DOHH2 (cell line): Measurements from ENCODE around the gene TMTC2.

Experiments used
- H3F3A ChIP-seq: fragments of 200-600 bp; sonication (generic), shearing (Covaris generic); 2 replicates; pipeline ENCODE4 v1.6.0; 2016; ENCODE audit warnings: antibody characterized with exemption, mild to moderate bottlenecking; ENCODE audit not compliant: control insufficient read depth, insufficient read depth
- H3K27ac ChIP-seq: fragments of 200-600 bp; sonication (generic); 2 replicates; pipeline ENCODE4 v1.5.1; 2014; ENCODE audit warnings: low read depth, mild to moderate bottlenecking, low read length, moderate library complexity
- H3K27me3 ChIP-seq: fragments of 200-600 bp; sonication (generic); 2 replicates; pipeline ENCODE4 v1.6.1; 2014; ENCODE audit warnings: mild to moderate bottlenecking, low read length, mixed read lengths; ENCODE audit not compliant: control insufficient read depth
- H3K36me3 ChIP-seq: fragments of 200-600 bp; sonication (generic); 2 replicates; pipeline ENCODE4 v1.6.1; 2014; ENCODE audit warnings: mild to moderate bottlenecking, low read length, moderate library complexity, mixed read lengths; ENCODE audit not compliant: control insufficient read depth
- H3K4me1 ChIP-seq: fragments of 200-600 bp; sonication (generic); 2 replicates; pipeline ENCODE4 v1.6.1; 2014; ENCODE audit warnings: mild to moderate bottlenecking, low read length, mixed read lengths; ENCODE audit not compliant: control insufficient read depth
- H3K4me2 ChIP-seq: fragments of 200-600 bp; sonication (generic); 2 replicates; pipeline ENCODE4 v1.6.0; 2014; ENCODE audit warnings: mild to moderate bottlenecking, low read length, moderate library complexity
- H3K4me3 ChIP-seq: fragments of 200-600 bp; sonication (generic); 2 replicates; pipeline ENCODE4 v1.5.1; 2014; ENCODE audit warnings: mild to moderate bottlenecking, low read length, mixed read lengths
- H3K79me2 ChIP-seq: fragments of 200-600 bp; sonication (generic); 2 replicates; pipeline ENCODE4 v1.6.1; 2014; ENCODE audit warnings: mild to moderate bottlenecking, low read length, mixed read lengths; ENCODE audit not compliant: control insufficient read depth
- H3K9me2 ChIP-seq: fragments of 200-600 bp; sonication (generic); replicated peaks from 2 replicates; pipeline ENCODE4 v1.6.1; 2014; ENCODE audit warnings: mild to moderate bottlenecking, low read length, mixed read lengths; ENCODE audit not compliant: control insufficient read depth
- H3K9me3 ChIP-seq: fragments of 200-600 bp; sonication (generic); 2 replicates; pipeline ENCODE4 v1.6.1; 2014; ENCODE audit warnings: antibody characterized with exemption, low read length, mixed read lengths; ENCODE audit not compliant: control insufficient read depth, insufficient read depth
- H4K20me1 ChIP-seq: fragments of 200-600 bp; sonication (generic); 2 replicates; pipeline ENCODE4 v1.6.0; 2014; ENCODE audit warnings: low read depth, mild to moderate bottlenecking, antibody characterized with exemption, low read length, moderate library complexity; ENCODE audit not compliant: control insufficient read depth, insufficient read depth
- EZH2phosphoT487 ChIP-seq: fragments of 200-600 bp; sonication (generic); IDR thresholded peaks from 2 replicates; pipeline ENCODE4 v1.6.1; 2017; ENCODE audit warnings: borderline replicate concordance, mild to moderate bottlenecking, antibody characterized with exemption, low read length, moderate library complexity, mixed read lengths
- TF ChIP-seq, protein P1 (sequence below): fragments of 200-600 bp; sonication (generic); IDR thresholded peaks from one replicate; pipeline ENCODE4 v1.5.1; 2014; ENCODE audit warnings: antibody characterized with exemption, mild to moderate bottlenecking, low read depth, low read length; ENCODE audit not compliant: poor library complexity, severe bottlenecking

TMTC2 gene

DNA sequence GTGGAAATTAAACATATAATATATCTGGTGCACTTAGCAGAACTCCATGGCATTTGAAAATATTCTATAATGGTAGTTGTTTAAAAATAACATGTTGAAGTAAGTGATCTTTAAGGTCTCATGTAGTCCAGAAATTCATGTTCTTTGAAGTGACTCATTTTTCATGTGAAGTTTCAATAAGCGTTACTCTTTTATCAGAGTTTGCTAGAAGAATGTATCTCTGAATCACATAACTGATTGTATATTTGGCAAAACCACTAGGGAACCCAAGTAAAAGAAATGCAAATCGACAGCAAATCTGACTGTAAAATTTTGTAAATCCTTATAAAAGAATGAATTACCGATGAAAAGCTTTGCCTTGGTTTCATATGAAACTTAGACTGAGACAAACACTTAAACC lies 463.3 kb downstream of the TMTC2 start:
- Histone ChIP-seq H3K9me3 (no peaks in the 10 kb centered on the region), H3K4me2 (no peak overlapping the region), H3K27me3 (no peaks in the 10 kb centered on the region)

DNA sequence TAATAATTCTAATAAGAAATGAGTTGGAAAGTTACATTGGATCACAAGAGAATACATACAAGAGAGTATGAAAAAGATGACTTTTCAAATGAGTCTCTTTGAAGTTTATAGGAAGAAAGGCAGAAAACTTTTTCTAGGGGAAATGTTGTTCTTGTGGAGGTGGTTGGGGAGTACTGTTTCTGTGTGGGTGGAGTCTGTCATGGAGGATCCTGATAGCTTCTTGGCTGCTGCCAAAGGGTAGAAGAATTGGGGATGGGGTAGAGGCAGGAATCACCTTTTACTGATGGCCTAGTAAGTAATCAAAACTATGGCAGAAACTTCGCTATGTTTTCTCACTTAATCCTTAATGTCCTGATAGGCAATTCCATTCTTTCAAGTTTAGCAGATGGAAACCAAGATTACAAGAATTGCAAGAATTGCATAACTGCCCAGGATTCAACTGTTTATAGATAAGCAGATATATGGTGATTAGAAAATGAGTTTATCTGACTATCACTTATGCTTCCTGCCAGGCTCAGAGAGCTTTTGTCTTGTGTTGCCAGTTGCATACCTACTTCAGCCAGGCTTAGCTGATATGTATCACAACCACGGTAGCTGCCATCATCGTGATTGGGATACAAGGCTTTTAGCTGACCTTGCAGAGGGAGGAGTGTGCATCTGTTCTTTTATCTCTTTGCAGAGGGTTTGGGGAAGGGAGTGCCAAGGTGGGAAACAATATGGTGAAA lies 463.9 kb downstream of the TMTC2 start:
- no peaks in the 10 kb centered on the region for H4K20me1 ChIP-seq
- no peak overlapping the region for H3K4me2 ChIP-seq
- H3F3A ChIP-seq = no peaks in the 10 kb centered on the region
- H3K4me3 ChIP-seq = no peak overlapping the region
- no peaks in the 10 kb centered on the region for H3K27me3 ChIP-seq
- no peaks in the 10 kb centered on the region for H3K36me3 ChIP-seq
- H3K79me2 ChIP-seq = no peaks in the 10 kb centered on the region
- no peak for TF ChIP-seq EZH2phosphoT487
- TF ChIP-seq, protein P1, sequence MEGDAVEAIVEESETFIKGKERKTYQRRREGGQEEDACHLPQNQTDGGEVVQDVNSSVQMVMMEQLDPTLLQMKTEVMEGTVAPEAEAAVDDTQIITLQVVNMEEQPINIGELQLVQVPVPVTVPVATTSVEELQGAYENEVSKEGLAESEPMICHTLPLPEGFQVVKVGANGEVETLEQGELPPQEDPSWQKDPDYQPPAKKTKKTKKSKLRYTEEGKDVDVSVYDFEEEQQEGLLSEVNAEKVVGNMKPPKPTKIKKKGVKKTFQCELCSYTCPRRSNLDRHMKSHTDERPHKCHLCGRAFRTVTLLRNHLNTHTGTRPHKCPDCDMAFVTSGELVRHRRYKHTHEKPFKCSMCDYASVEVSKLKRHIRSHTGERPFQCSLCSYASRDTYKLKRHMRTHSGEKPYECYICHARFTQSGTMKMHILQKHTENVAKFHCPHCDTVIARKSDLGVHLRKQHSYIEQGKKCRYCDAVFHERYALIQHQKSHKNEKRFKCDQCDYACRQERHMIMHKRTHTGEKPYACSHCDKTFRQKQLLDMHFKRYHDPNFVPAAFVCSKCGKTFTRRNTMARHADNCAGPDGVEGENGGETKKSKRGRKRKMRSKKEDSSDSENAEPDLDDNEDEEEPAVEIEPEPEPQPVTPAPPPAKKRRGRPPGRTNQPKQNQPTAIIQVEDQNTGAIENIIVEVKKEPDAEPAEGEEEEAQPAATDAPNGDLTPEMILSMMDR = no peak
- no peak overlapping the region for H3K27ac ChIP-seq
- no peaks in the 10 kb centered on the region for H3K9me3 ChIP-seq
- no peaks in the 10 kb centered on the region for H3K4me1 ChIP-seq
- no peaks in the 10 kb centered on the region for H3K9me2 ChIP-seq

More for the DNA sequence above, 463.3 kb downstream of the TMTC2 start:
- H3K9me2 ChIP-seq = no peaks in the 10 kb centered on the region
- no peak for TF ChIP-seq EZH2phosphoT487
- TF ChIP-seq, protein P1 = no peak
- no peaks in the 10 kb centered on the region for H3F3A ChIP-seq
- no peak overlapping the region for H3K27ac ChIP-seq
- H3K4me3 ChIP-seq = no peak overlapping the region
- no peaks in the 10 kb centered on the region for H3K4me1 ChIP-seq
- no peaks in the 10 kb centered on the region for H3K79me2 ChIP-seq
- H3K36me3 ChIP-seq = no peaks in the 10 kb centered on the region
- no peaks in the 10 kb centered on the region for H4K20me1 ChIP-seq

DNA sequence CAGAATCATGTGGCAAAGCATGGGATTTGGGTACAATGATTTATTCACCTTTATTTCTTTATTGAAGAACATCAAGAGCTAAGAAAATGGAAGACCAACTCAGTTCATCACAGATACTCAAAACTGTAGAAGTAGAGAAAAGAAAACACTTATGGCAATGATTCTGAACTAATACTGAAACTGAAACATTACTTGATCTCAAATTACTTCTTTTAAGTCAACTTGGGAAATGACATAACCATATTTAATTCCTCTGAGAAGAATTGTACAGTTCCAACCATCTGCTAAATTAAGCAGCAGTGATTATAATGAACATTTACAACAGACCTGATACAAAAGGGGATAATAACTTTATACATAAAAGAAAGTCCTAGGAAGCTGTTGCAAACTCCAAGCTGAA lies 466.5 kb downstream of the TMTC2 start:
- H3K27ac ChIP-seq = no peak overlapping the region
- TF ChIP-seq EZH2phosphoT487 = no peak
- TF ChIP-seq, protein P1 = no peak
- no peak overlapping the region for H3K4me3 ChIP-seq
- H3F3A ChIP-seq = no peaks in the 10 kb centered on the region
- H3K36me3 ChIP-seq = no peaks in the 10 kb centered on the region
- H3K9me2 ChIP-seq = no peaks in the 10 kb centered on the region
- no peaks in the 10 kb centered on the region for H3K4me1 ChIP-seq
- H3K27me3 ChIP-seq = no peaks in the 10 kb centered on the region
- no peaks in the 10 kb centered on the region for H4K20me1 ChIP-seq
- H3K4me2 ChIP-seq = no peak overlapping the region
- H3K9me3 ChIP-seq = no peaks in the 10 kb centered on the region
- H3K79me2 ChIP-seq = no peaks in the 10 kb centered on the region
